Lung (tissue), 10 donors: ENCODE results near the gene DNMT3L. TPM values are rescaled to one million over a fixed set of nuclear protein-coding genes. Genes with fewer than 3 reads are reported as not detected.
"Not testable (repeated sequence)": the region's sequence is repeated elsewhere in the genome, so short reads cannot be mapped to it uniquely, and the experiment has no call there.

Experiments
- ATAC-seq: fragments of 200-7000 bp; cut with Tn5 transposase; one replicate; pipeline ENCODE4 v1.9.1; 2020; ENCODE audit warnings: moderate number of reproducible peaks; ENCODE audit not compliant: insufficient read depth, low FRiP score
- DNase-seq, 3 donors: peaks; one replicate each; pipeline ENCODE4 v3.0.0-alpha.2; 2013 to 2017
- H3K27ac ChIP-seq, 2 donors: one replicate each; pipeline ENCODE4 v1.5.1; 2013; ENCODE audit warnings: mild to moderate bottlenecking in 2 of 2, moderate library complexity in 2 of 2, control low read depth in 1 of 2, inconsistent platforms in 1 of 2, low read depth in 1 of 2, low read length in 1 of 2
- H3K27me3 ChIP-seq, 3 donors: one replicate each; pipeline ENCODE4 v1.5.1; 2013; ENCODE audit warnings: low read length in 2 of 3; ENCODE audit not compliant: control insufficient read depth in 3 of 3, insufficient read depth in 3 of 3
- H3K36me3 ChIP-seq, 4 donors: one replicate each; pipeline ENCODE4 v1.5.1; 2013; ENCODE audit warnings: low read length in 4 of 4, mild to moderate bottlenecking in 1 of 4, moderate library complexity in 1 of 4; ENCODE audit not compliant: control insufficient read depth in 4 of 4, insufficient read depth in 4 of 4
- H3K4me1 ChIP-seq, 5 donors: one replicate each; pipeline ENCODE4 v1.5.1; 2013; ENCODE audit warnings: low read length in 5 of 5, mild to moderate bottlenecking in 2 of 5, moderate library complexity in 1 of 5; ENCODE audit not compliant: control insufficient read depth in 5 of 5, insufficient read depth in 5 of 5
- H3K4me3 ChIP-seq: one replicate; pipeline ENCODE4 v1.5.1; 2013; ENCODE audit warnings: mild to moderate bottlenecking, control low read depth, moderate library complexity
- H3K9ac ChIP-seq, 2 donors: one replicate each; pipeline ENCODE4 v1.5.1; 2013; ENCODE audit warnings: low read length in 2 of 2, control low read depth in 1 of 2; ENCODE audit not compliant: insufficient read depth in 1 of 2
- H3K9me3 ChIP-seq, 4 donors: one replicate each; pipeline ENCODE4 v1.5.1; 2013; ENCODE audit warnings: low read length in 3 of 4, mild to moderate bottlenecking in 1 of 4, moderate library complexity in 1 of 4; ENCODE audit not compliant: control insufficient read depth in 4 of 4, insufficient read depth in 3 of 4
- whole genome bisulfite sequencing, 2 donors: extraction: QIAGEN DNeasy Blood & Tissue Kit; methylation state at CpG; one replicate each; pipeline ENCODE4 v1.1.7; 2013; 5-methylcytosine and 5-hydroxymethylcytosine counted together
- polyA plus RNA-seq, 2 donors: library from polyadenylated mRNA; stranded (reverse); fragments of 200-250 nt; gene quantifications; one replicate each; pipeline ENCODE4 v1.2.1, GENCODE V29; 2013
- total RNA-seq, 2 donors: library from RNA; depleted of rRNA in 1 of 2; stranded (reverse); fragments of >200 nt in 1 of 2; gene quantifications; one replicate each; pipeline ENCODE4 v1.2.1, GENCODE V29; 2014 to 2021
- donor health status: Bipolar disorder and iron deficiency.
- donor health status: healthy.
- donor health status: DM: yes; HTN: yes; CAD: no.

DNMT3L gene
- total and polyA plus RNA-seq, 4 donors, result not detected

- H3K36me3 ChIP-seq, H3K27ac ChIP-seq, DNase-seq, H3K4me3 ChIP-seq, H3K27me3 ChIP-seq, H3K9ac ChIP-seq, H3K4me1 ChIP-seq, ATAC-seq, H3K9me3 ChIP-seq: not testable (repeated sequence)
- WGBS, 2 donors, result no CpG with 5 or more reads among the region's 2 CpGs
Measured at GRCh38 chr21:44211978-44212377, 49.7 kb downstream of the DNMT3L start.

GRCh38 chr21:44211574-44211973 is 50.1 kb downstream of the DNMT3L start:
- not testable (repeated sequence) for H3K27me3 ChIP-seq, DNase-seq, ATAC-seq, H3K4me3 ChIP-seq, H3K9ac ChIP-seq, H3K36me3 ChIP-seq, H3K27ac ChIP-seq, H3K9me3 ChIP-seq, H3K4me1 ChIP-seq
- WGBS, 2 donors, result no CpG with 5 or more reads among the region's 3 CpGs

GRCh38 chr21:44207860-44208646 is 53.6 kb downstream of the DNMT3L start:
- not testable (repeated sequence) for H3K9me3 ChIP-seq, H3K27me3 ChIP-seq, H3K36me3 ChIP-seq, H3K4me1 ChIP-seq, DNase-seq, H3K4me3 ChIP-seq, ATAC-seq, H3K9ac ChIP-seq
- peak overlapping the region in 1 of 2 donors; percentile 53 for H3K27ac ChIP-seq
- WGBS, 2 donors, result 74% methylated on average over 4 of the region's 15 CpGs; no CpG with 5 or more reads in 1 of the 2 donors

- not testable (repeated sequence) for H3K36me3 ChIP-seq, DNase-seq, H3K27ac ChIP-seq, H3K4me1 ChIP-seq, H3K27me3 ChIP-seq, H3K4me3 ChIP-seq, H3K9me3 ChIP-seq, H3K9ac ChIP-seq
- WGBS, 2 donors, result no CpG with 5 or more reads among the region's 33 CpGs
- peak; percentile 36 for ATAC-seq
Measured at GRCh38 chr21:44206698-44207676, 54.7 kb downstream of the DNMT3L start.

GRCh38 chr21:44206187-44206586 is 55.5 kb downstream of the DNMT3L start:
- WGBS, 2 donors, result no CpG with 5 or more reads among the region's 24 CpGs
- not testable (repeated sequence) for ATAC-seq

GRCh38 chr21:44202590-44203299 is 59.0 kb downstream of the DNMT3L start:
- not testable (repeated sequence) for H3K4me1 ChIP-seq, ATAC-seq

More at GRCh38 chr21:44206187-44206586, 55.5 kb downstream of the DNMT3L start:
- H3K27ac ChIP-seq, H3K27me3 ChIP-seq, H3K9me3 ChIP-seq, H3K36me3 ChIP-seq, H3K4me1 ChIP-seq, H3K9ac ChIP-seq, DNase-seq, H3K4me3 ChIP-seq: not testable (repeated sequence)

GRCh38 chr21:44199997-44200396 is 61.7 kb downstream of the DNMT3L start:
- H3K36me3 ChIP-seq, H3K4me1 ChIP-seq, ATAC-seq, H3K4me3 ChIP-seq, H3K27me3 ChIP-seq, H3K27ac ChIP-seq, H3K9ac ChIP-seq, DNase-seq, H3K9me3 ChIP-seq: not testable (repeated sequence)
- 93 to 94% methylated on average over 11 of the region's 11 CpGs for WGBS, 2 donors

More at GRCh38 chr21:44202590-44203299, 59.0 kb downstream of the DNMT3L start:
- WGBS, 2 donors, result no CpG with 5 or more reads among the region's 30 CpGs
- H3K27ac ChIP-seq, H3K9me3 ChIP-seq, H3K9ac ChIP-seq, H3K27me3 ChIP-seq, H3K36me3 ChIP-seq, H3K4me3 ChIP-seq, DNase-seq: not testable (repeated sequence)
